ENCODE measurements around the gene ABCG1. TPM values are rescaled to one million over a fixed set of nuclear protein-coding genes. Genes with fewer than 3 reads are reported as not detected.

The ABCG1 gene
- total and polyA plus RNA-seq, 2 experiments from 2014 or later, result 1.3 to 4.4 TPM

DNA sequence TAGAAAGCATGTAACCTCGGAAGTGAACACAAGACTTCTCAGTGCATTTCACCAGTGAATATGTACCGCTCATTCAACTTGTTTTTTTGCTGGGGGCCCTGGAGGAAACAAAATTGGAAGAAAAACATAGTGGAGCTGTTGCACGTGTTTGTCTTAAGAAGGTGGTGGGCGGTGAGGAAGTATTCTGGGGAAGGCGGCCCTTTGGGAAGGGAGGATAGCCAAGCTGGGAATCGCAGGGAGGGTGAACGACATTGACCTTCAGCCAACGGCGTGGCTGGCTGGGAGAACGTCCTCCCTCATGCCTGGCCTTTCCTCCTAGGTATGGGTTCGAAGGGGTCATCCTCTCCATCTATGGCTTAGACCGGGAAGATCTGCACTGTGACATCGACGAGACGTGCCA is 76.9 kb downstream of the ABCG1 start:
- no peak overlapping the region for H2AFZ ChIP-seq
- H3K9me2 ChIP-seq (ENCODE audit: insufficient read depth), result no peaks in the 10 kb centered on the region
- H3K27me3 ChIP-seq (ENCODE audit: insufficient read depth), result no peaks in the 10 kb centered on the region
- H3K36me3 ChIP-seq (ENCODE audit: insufficient read depth), result no peaks in the 10 kb centered on the region
- DNase-seq (ENCODE audit: low spot score), result no peak
- peaks cover 8% of the 10 kb centered on the region for H3K27me3 Mint-ChIP-seq (ENCODE audit: insufficient read depth, low read depth, poor library complexity)
- H3K4me1 Mint-ChIP-seq, result peaks cover 11% of the 10 kb centered on the region
- H3K9me3 Mint-ChIP-seq, result no peaks in the 10 kb centered on the region; the same call in 2 of the 3 replicates
- H3K79me2 ChIP-seq (replicated peaks; ENCODE audit: insufficient read depth), result no peaks in the 10 kb centered on the region
- H3K4me3 Mint-ChIP-seq, result no peak overlapping the region
- no peaks in the 10 kb centered on the region for H3F3A ChIP-seq (replicated peaks; ENCODE audit: low read depth)
- no peak overlapping the region for H3K27ac ChIP-seq (ENCODE audit: low read depth)
- TF ChIP-seq NANOG (IDR thresholded peaks at IDR 0.05; ENCODE audit: borderline replicate concordance) (no peak), POLR2AphosphoS5 (IDR thresholded peaks at IDR 0.05; ENCODE audit: low read depth) (no peak), STAT1 (IDR thresholded peaks at IDR 0.05; ENCODE audit: unreplicated experiment) (no peak), ETS1 (IDR thresholded peaks at IDR 0.05) (no peak), EZH2phosphoT487 (IDR thresholded peaks at IDR 0.05; ENCODE audit: unreplicated experiment) (no peak), ZNF114 (CRISPR knock-in tag; IDR thresholded peaks at IDR 0.05) (no peak), ZNF331 (CRISPR knock-in tag; IDR thresholded peaks at IDR 0.05; ENCODE audit: low read depth) (no peak), EZH2 (IDR thresholded peaks at IDR 0.05; ENCODE audit: low read depth, unreplicated experiment) (no peak)
- TF ChIP-seq, protein P1, sequence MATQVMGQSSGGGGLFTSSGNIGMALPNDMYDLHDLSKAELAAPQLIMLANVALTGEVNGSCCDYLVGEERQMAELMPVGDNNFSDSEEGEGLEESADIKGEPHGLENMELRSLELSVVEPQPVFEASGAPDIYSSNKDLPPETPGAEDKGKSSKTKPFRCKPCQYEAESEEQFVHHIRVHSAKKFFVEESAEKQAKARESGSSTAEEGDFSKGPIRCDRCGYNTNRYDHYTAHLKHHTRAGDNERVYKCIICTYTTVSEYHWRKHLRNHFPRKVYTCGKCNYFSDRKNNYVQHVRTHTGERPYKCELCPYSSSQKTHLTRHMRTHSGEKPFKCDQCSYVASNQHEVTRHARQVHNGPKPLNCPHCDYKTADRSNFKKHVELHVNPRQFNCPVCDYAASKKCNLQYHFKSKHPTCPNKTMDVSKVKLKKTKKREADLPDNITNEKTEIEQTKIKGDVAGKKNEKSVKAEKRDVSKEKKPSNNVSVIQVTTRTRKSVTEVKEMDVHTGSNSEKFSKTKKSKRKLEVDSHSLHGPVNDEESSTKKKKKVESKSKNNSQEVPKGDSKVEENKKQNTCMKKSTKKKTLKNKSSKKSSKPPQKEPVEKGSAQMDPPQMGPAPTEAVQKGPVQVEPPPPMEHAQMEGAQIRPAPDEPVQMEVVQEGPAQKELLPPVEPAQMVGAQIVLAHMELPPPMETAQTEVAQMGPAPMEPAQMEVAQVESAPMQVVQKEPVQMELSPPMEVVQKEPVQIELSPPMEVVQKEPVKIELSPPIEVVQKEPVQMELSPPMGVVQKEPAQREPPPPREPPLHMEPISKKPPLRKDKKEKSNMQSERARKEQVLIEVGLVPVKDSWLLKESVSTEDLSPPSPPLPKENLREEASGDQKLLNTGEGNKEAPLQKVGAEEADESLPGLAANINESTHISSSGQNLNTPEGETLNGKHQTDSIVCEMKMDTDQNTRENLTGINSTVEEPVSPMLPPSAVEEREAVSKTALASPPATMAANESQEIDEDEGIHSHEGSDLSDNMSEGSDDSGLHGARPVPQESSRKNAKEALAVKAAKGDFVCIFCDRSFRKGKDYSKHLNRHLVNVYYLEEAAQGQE (IDR thresholded peaks at IDR 0.05; ENCODE audit: unreplicated experiment), result no peak
- TF ChIP-seq, protein P2, sequence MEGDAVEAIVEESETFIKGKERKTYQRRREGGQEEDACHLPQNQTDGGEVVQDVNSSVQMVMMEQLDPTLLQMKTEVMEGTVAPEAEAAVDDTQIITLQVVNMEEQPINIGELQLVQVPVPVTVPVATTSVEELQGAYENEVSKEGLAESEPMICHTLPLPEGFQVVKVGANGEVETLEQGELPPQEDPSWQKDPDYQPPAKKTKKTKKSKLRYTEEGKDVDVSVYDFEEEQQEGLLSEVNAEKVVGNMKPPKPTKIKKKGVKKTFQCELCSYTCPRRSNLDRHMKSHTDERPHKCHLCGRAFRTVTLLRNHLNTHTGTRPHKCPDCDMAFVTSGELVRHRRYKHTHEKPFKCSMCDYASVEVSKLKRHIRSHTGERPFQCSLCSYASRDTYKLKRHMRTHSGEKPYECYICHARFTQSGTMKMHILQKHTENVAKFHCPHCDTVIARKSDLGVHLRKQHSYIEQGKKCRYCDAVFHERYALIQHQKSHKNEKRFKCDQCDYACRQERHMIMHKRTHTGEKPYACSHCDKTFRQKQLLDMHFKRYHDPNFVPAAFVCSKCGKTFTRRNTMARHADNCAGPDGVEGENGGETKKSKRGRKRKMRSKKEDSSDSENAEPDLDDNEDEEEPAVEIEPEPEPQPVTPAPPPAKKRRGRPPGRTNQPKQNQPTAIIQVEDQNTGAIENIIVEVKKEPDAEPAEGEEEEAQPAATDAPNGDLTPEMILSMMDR (conservative IDR thresholded peaks at IDR 0.05; ENCODE audit: low read depth in 2 of 2), result no peak
- TF ChIP-seq, protein P3, sequence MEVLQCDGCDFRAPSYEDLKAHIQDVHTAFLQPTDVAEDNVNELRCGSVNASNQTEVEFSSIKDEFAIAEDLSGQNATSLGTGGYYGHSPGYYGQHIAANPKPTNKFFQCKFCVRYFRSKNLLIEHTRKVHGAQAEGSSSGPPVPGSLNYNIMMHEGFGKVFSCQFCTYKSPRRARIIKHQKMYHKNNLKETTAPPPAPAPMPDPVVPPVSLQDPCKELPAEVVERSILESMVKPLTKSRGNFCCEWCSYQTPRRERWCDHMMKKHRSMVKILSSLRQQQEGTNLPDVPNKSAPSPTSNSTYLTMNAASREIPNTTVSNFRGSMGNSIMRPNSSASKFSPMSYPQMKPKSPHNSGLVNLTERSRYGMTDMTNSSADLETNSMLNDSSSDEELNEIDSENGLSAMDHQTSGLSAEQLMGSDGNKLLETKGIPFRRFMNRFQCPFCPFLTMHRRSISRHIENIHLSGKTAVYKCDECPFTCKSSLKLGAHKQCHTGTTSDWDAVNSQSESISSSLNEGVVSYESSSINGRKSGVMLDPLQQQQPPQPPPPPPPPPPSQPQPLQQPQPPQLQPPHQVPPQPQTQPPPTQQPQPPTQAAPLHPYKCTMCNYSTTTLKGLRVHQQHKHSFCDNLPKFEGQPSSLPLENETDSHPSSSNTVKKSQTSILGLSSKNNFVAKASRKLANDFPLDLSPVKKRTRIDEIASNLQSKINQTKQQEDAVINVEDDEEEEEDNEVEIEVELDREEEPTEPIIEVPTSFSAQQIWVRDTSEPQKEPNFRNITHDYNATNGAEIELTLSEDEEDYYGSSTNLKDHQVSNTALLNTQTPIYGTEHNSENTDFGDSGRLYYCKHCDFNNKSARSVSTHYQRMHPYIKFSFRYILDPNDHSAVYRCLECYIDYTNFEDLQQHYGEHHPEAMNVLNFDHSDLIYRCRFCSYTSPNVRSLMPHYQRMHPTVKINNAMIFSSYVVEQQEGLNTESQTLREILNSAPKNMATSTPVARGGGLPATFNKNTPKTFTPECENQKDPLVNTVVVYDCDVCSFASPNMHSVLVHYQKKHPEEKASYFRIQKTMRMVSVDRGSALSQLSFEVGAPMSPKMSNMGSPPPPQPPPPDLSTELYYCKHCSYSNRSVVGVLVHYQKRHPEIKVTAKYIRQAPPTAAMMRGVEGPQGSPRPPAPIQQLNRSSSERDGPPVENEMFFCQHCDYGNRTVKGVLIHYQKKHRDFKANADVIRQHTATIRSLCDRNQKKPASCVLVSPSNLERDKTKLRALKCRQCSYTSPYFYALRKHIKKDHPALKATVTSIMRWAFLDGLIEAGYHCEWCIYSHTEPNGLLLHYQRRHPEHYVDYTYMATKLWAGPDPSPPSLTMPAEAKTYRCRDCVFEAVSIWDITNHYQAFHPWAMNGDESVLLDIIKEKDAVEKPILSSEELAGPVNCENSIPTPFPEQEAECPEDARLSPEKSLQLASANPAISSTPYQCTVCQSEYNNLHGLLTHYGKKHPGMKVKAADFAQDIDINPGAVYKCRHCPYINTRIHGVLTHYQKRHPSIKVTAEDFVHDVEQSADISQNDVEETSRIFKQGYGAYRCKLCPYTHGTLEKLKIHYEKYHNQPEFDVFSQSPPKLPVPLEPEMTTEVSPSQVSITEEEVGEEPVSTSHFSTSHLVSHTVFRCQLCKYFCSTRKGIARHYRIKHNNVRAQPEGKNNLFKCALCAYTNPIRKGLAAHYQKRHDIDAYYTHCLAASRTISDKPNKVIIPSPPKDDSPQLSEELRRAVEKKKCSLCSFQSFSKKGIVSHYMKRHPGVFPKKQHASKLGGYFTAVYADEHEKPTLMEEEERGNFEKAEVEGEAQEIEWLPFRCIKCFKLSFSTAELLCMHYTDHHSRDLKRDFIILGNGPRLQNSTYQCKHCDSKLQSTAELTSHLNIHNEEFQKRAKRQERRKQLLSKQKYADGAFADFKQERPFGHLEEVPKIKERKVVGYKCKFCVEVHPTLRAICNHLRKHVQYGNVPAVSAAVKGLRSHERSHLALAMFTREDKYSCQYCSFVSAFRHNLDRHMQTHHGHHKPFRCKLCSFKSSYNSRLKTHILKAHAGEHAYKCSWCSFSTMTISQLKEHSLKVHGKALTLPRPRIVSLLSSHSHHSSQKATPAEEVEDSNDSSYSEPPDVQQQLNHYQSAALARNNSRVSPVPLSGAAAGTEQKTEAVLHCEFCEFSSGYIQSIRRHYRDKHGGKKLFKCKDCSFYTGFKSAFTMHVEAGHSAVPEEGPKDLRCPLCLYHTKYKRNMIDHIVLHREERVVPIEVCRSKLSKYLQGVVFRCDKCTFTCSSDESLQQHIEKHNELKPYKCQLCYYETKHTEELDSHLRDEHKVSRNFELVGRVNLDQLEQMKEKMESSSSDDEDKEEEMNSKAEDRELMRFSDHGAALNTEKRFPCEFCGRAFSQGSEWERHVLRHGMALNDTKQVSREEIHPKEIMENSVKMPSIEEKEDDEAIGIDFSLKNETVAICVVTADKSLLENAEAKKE (CRISPR knock-in tag; IDR thresholded peaks at IDR 0.05), result no peak
- no peaks in the 10 kb centered on the region for H4K20me1 ChIP-seq (replicated peaks; ENCODE audit: insufficient read depth)
- no peak for ATAC-seq
- no peak overlapping the region for H3K27ac Mint-ChIP-seq
- no peaks in the 10 kb centered on the region for H3K4me1 ChIP-seq (ENCODE audit: insufficient read depth)
- no peak overlapping the region for H3K4me3 ChIP-seq
- peaks cover 2% of the 10 kb centered on the region; the same call in 1 of the 3 replicates for H3K36me3 Mint-ChIP-seq (ENCODE audit: low read depth)
- H3K4me2 ChIP-seq, result no peak overlapping the region

Data from GM23338 (cell line).